H1 (cell line): ENCODE data around the gene RS1. TPM values are rescaled to one million over a fixed set of nuclear protein-coding genes. Genes with fewer than 3 reads are reported as not detected.

Experiments
- BRCA1 ChIP-seq: IDR thresholded peaks from 2 replicates; pipeline ENCODE4 v1.6.1; 2012; ENCODE audit warnings: low read depth, low read length, improper control_type of control experiment
- CBX8 ChIP-seq: fragments of 300-800, 300-1000 bp; sonication (generic); IDR thresholded peaks from 2 replicates; pipeline ENCODE4 v1.7.1; 2016; ENCODE audit warnings: low read depth, low read length, borderline replicate concordance
- EP300 ChIP-seq, 2 experiments: IDR thresholded peaks; 1 replicate in 1 of 2; 2 replicates in 1 of 2; pipeline ENCODE4 v1.6.1; 2011 to 2012; ENCODE audit warnings: low read depth in 2 of 2, low read length in 2 of 2, mild to moderate bottlenecking in 2 of 2, borderline replicate concordance in 1 of 2, inconsistent platforms in 1 of 2, moderate library complexity in 1 of 2
- FOSL1 ChIP-seq: IDR thresholded peaks from 2 replicates; pipeline ENCODE4 v1.6.1; 2011; ENCODE audit warnings: mild to moderate bottlenecking, low read depth, low read length, moderate library complexity; ENCODE audit not compliant: insufficient read depth
- KDM4A ChIP-seq: IDR thresholded peaks from one replicate; pipeline ENCODE4 v1.7.1; 2012; ENCODE audit warnings: low read depth, mild to moderate bottlenecking, moderate library complexity, low read length, inconsistent platforms; ENCODE audit not compliant: severe bottlenecking
- MAFK ChIP-seq: IDR thresholded peaks from 2 replicates; pipeline ENCODE4 v1.6.1; 2012; ENCODE audit warnings: low read depth, mild to moderate bottlenecking, improper control_type of control experiment, low read length
- SAP30 ChIP-seq: fragments of 300-600 bp; sonication (generic); IDR thresholded peaks from 2 replicates; pipeline ENCODE4 v1.7.1; 2012; ENCODE audit warnings: low read length, moderate library complexity, mild to moderate bottlenecking, inconsistent platforms; ENCODE audit not compliant: insufficient read depth, insufficient replicate concordance
- TAF1 ChIP-seq: IDR thresholded peaks from 2 replicates; pipeline ENCODE4 v1.6.1; 2011; ENCODE audit warnings: mild to moderate bottlenecking, low read depth, low read length
- polyA plus RNA-seq, 7 experiments: library from polyadenylated mRNA; depleted of rRNA in 3 of 7; stranded (reverse) in 5 of 7; unstranded in 2 of 7; fragments of >200 nt in 5 of 7; fragments of 200-250 nt in 2 of 7; gene quantifications; 1 replicate in 5 of 7; 2 replicates in 1 of 7; 4 replicates in 1 of 7; pipeline versions ENCODE4 v1.2.1 to v1.2.3, GENCODE V29; 2011 to 2013; ENCODE audit warnings: missing spikeins in 2 of 7, mixed read lengths in 2 of 7
- total RNA-seq: library from RNA; stranded (reverse); fragmentation: NEBNext Ultra II Directional; extraction: Animal tissue kit (Norgen Biotek cat#: 25700); gene quantifications from 2 replicates; pipeline ENCODE4 v1.2.1, GENCODE V29; 2021

The RS1 gene
- total and polyA plus RNA-seq, 2 of the 8 experiments (the other 6 are each of a cell fraction or from before 2014, with no cell fraction given), result 0.03 TPM; not detected in 1

DNA sequence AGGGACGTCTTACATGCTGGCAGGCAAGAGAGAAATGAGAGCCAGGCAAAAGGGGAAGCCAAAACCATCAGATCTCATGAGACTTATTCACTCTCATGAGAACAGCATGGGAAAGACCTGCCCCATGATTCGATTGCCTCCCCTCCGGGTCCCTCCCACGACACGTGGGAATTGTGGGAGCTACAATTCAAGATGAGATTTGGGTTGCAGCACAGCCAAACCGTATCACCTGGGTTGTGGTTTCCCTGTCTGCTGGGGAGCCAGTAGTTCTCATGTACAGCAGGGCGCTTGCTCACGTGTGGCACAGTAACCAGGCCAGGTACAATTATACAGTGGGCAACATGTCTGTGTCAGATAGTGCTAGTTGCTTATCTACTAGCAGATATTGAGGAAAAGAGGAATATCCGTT is 11.1 kb upstream of the RS1 start (continued):
- TF ChIP-seq BRCA1, result no peak
- no peak for TF ChIP-seq MAFK
- TF ChIP-seq KDM4A, result no peak
- TF ChIP-seq SAP30, result no peak
- no peak for TF ChIP-seq EP300 (IDR thresholded peaks at IDR 0.05; ENCODE audit: borderline replicate concordance in 1 of 2, low read depth in 2 of 2, low read length in 2 of 2)
- TF ChIP-seq CBX8, result no peak
- TF ChIP-seq FOSL1, result no peak
- TF ChIP-seq TAF1, result no peak
